Measurements from ENCODE around the gene ADGRV1.

ADGRV1 gene

GRCh38 chr5:90549223-90549622 lies 9.4 kb upstream of the ADGRV1 start:
- TF ChIP-seq, protein P1, sequence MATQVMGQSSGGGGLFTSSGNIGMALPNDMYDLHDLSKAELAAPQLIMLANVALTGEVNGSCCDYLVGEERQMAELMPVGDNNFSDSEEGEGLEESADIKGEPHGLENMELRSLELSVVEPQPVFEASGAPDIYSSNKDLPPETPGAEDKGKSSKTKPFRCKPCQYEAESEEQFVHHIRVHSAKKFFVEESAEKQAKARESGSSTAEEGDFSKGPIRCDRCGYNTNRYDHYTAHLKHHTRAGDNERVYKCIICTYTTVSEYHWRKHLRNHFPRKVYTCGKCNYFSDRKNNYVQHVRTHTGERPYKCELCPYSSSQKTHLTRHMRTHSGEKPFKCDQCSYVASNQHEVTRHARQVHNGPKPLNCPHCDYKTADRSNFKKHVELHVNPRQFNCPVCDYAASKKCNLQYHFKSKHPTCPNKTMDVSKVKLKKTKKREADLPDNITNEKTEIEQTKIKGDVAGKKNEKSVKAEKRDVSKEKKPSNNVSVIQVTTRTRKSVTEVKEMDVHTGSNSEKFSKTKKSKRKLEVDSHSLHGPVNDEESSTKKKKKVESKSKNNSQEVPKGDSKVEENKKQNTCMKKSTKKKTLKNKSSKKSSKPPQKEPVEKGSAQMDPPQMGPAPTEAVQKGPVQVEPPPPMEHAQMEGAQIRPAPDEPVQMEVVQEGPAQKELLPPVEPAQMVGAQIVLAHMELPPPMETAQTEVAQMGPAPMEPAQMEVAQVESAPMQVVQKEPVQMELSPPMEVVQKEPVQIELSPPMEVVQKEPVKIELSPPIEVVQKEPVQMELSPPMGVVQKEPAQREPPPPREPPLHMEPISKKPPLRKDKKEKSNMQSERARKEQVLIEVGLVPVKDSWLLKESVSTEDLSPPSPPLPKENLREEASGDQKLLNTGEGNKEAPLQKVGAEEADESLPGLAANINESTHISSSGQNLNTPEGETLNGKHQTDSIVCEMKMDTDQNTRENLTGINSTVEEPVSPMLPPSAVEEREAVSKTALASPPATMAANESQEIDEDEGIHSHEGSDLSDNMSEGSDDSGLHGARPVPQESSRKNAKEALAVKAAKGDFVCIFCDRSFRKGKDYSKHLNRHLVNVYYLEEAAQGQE (IDR thresholded peaks at IDR 0.05; ENCODE audit: insufficient read depth in 1 of 2, low read depth in 2 of 2, low read length in 2 of 2): no peak
- no peak for TF ChIP-seq TAF1 (IDR thresholded peaks at IDR 0.05; ENCODE audit: borderline replicate concordance, insufficient read depth, low read length)
- TF ChIP-seq SIN3A (IDR thresholded peaks at IDR 0.05; ENCODE audit: borderline replicate concordance, insufficient read depth, low read length): no peak
- no peak for TF ChIP-seq FOXP2 (optimal IDR thresholded peaks at IDR 0.05; ENCODE audit: borderline replicate concordance, extremely low read depth, extremely low read length, insufficient read depth)
- TF ChIP-seq POLR2AphosphoS5 (IDR thresholded peaks at IDR 0.05; ENCODE audit: low read depth, low read length): no peak

GRCh38 chr5:90549729-90550275 lies 8.8 kb upstream of the ADGRV1 start:
- TF ChIP-seq FOXP2 (optimal IDR thresholded peaks at IDR 0.05; ENCODE audit: borderline replicate concordance, extremely low read depth, extremely low read length, insufficient read depth): no peak

DNA sequence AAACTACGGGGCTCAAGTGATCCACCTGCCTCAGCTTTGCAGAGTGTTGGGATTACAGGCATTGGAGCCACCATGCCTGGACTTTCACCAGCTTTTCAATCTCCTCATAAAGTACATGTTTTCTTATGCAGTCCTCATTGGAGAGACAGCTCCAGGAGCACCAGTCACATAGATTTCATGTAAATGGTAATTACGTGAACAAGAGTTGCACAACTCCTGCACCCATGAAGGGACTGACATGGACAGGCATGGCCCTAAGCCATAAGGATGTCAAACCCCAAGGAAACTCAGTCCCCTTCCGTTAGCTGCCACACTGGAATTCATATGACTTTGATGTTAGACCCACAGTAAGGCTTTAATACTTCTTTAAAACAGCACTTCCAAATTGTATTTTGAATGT lies 7.6 kb upstream of the ADGRV1 start:
- TF ChIP-seq POLR2AphosphoS5 (IDR thresholded peaks at IDR 0.05; ENCODE audit: low read depth, low read length) (no peak), TAF1 (IDR thresholded peaks at IDR 0.05; ENCODE audit: borderline replicate concordance, insufficient read depth, low read length) (no peak), SIN3A (IDR thresholded peaks at IDR 0.05; ENCODE audit: borderline replicate concordance, insufficient read depth, low read length) (no peak), FOXP2 (optimal IDR thresholded peaks at IDR 0.05; ENCODE audit: borderline replicate concordance, extremely low read depth, extremely low read length, insufficient read depth) (no peak)
- TF ChIP-seq, protein P1 (IDR thresholded peaks at IDR 0.05; ENCODE audit: insufficient read depth in 1 of 2, low read depth in 2 of 2, low read length in 2 of 2): no peak

DNA sequence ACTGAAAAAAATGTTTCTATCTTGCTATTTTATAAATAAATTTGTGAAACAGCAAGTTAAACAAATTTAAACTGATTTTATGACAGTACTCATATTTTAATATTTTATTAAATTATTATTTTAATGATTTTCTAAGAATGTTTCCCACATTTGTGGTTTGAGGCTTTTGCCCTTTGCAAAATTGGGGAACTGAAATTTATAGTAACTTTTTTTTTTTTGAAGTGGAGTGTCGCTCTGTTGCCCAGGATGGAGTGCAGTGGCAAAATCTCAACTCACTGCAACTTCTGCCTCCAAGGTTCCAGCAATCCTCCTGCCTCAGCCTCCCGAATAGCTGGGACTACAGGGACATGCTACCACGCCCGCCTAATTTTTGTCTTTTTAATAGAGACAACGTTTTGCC lies 7.2 kb upstream of the ADGRV1 start:
- TF ChIP-seq FOXP2 (optimal IDR thresholded peaks at IDR 0.05; ENCODE audit: borderline replicate concordance, extremely low read depth, extremely low read length, insufficient read depth) (no peak), SIN3A (IDR thresholded peaks at IDR 0.05; ENCODE audit: borderline replicate concordance, insufficient read depth, low read length) (no peak), POLR2AphosphoS5 (IDR thresholded peaks at IDR 0.05; ENCODE audit: low read depth, low read length) (no peak), TAF1 (IDR thresholded peaks at IDR 0.05; ENCODE audit: borderline replicate concordance, insufficient read depth, low read length) (no peak)
- TF ChIP-seq, protein P1 (IDR thresholded peaks at IDR 0.05; ENCODE audit: insufficient read depth in 1 of 2, low read depth in 2 of 2, low read length in 2 of 2): no peak

GRCh38 chr5:90553711-90554110 lies 4.9 kb upstream of the ADGRV1 start:
- TF ChIP-seq, protein P1 (IDR thresholded peaks at IDR 0.05; ENCODE audit: insufficient read depth in 1 of 2, low read depth in 2 of 2, low read length in 2 of 2): no peak
- TF ChIP-seq POLR2AphosphoS5 (IDR thresholded peaks at IDR 0.05; ENCODE audit: low read depth, low read length): no peak
- TF ChIP-seq SIN3A (IDR thresholded peaks at IDR 0.05; ENCODE audit: borderline replicate concordance, insufficient read depth, low read length): no peak
- no peak for TF ChIP-seq FOXP2 (optimal IDR thresholded peaks at IDR 0.05; ENCODE audit: borderline replicate concordance, extremely low read depth, extremely low read length, insufficient read depth)
- TF ChIP-seq TAF1 (IDR thresholded peaks at IDR 0.05; ENCODE audit: borderline replicate concordance, insufficient read depth, low read length): no peak

Data from PFSK-1 (cell line).